Mucosa of stomach (tissue), 1 donor: ENCODE data around the gene TNFRSF21.
"Not testable (repeated sequence)": the region's sequence is repeated elsewhere in the genome, so short reads cannot be mapped to it uniquely, and the experiment has no call there.

Experiments
- H3K27me3 ChIP-seq: one replicate; pipeline ENCODE4 v1.7.0; 2013; ENCODE audit warnings: mild to moderate bottlenecking, low read length; ENCODE audit not compliant: control insufficient read depth, insufficient read depth
- H3K36me3 ChIP-seq: one replicate; pipeline ENCODE4 v1.7.0; 2013; ENCODE audit warnings: low read length; ENCODE audit not compliant: control insufficient read depth, insufficient read depth
- H3K4me1 ChIP-seq: one replicate; pipeline ENCODE4 v1.7.0; 2013; ENCODE audit warnings: mild to moderate bottlenecking, low read length; ENCODE audit not compliant: control insufficient read depth, insufficient read depth
- H3K4me3 ChIP-seq: one replicate; pipeline ENCODE4 v1.7.0; 2013; ENCODE audit warnings: low read length
- H3K9ac ChIP-seq: one replicate; pipeline ENCODE4 v1.7.0; 2013; ENCODE audit warnings: mild to moderate bottlenecking, low read length, moderate library complexity
- H3K9me3 ChIP-seq: one replicate; pipeline ENCODE4 v1.7.0; 2013; ENCODE audit warnings: mild to moderate bottlenecking, low read length, moderate library complexity; ENCODE audit not compliant: control insufficient read depth
- donor health status: Pancreatic carcinoma.

Gene TNFRSF21

DNA sequence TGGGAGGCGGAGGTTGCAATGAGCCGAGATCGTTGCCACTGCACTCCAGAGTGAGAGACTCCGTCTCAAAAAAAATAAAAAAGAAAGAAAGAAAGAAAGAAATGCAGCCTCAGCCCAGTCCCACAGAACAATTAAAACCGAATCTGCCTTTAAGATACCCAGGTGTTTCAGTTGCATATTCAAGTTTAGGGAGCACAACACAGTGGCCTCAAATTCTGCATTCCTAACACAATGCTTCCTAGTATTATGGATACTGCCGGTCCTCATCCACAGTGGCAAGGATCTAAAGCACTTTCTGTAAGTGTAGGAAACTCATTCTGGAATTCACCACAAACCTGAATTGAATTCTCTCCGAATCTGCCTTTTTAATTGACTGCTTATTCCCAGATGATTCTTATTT, 80.5 kb downstream of the TNFRSF21 start:
- no peaks in the 10 kb centered on the region for H3K36me3 ChIP-seq
- no peak overlapping the region for H3K4me3 ChIP-seq
- H3K9ac ChIP-seq = no peak overlapping the region
- no peaks in the 10 kb centered on the region for H3K27me3 ChIP-seq
- peaks cover 35% of the 10 kb centered on the region for H3K4me1 ChIP-seq
- H3K9me3 ChIP-seq = no peaks in the 10 kb centered on the region

DNA sequence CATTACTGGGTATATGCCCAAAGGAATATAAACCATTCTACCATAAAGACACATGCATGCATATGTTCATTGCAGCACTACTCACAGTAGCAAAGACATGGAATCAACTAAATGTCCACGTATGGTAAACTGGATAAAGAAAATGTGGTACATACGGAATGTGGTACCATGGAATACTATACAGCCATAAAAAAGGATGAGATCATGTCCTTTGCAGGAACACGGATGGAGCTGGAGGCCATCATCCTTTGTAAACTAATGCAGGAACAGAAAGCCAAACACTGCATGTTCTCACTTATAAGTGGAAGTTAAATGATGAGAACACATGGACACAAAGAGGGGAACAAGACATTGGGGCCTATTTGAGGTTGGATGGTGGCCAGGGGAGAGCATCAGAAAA, 81.6 kb downstream of the TNFRSF21 start:
- not testable (repeated sequence) for H3K36me3 ChIP-seq, H3K9ac ChIP-seq, H3K4me3 ChIP-seq, H3K9me3 ChIP-seq, H3K27me3 ChIP-seq
- peaks cover 28% of the 10 kb centered on the region for H3K4me1 ChIP-seq

DNA sequence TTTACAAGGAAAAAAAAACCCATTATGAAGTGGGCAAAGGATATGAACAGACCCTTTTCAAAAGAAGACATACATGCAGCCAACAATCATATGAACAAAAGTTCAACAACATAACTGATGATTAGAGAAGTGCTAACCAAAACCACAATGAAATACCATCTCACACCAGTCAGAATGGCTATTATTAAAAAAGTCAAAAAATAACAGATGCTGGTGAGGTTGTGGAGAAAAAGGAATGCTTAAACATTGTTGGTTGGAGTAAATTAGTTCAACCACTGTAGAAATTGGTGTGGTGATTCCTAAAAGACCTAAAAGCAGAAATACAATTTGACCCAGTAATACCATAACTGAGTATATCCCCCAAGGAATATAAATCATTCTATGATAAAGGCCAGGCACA, 86.5 kb downstream of the TNFRSF21 start:
- not testable (repeated sequence) for H3K4me1 ChIP-seq, H3K4me3 ChIP-seq, H3K9me3 ChIP-seq, H3K36me3 ChIP-seq, H3K27me3 ChIP-seq, H3K9ac ChIP-seq

DNA sequence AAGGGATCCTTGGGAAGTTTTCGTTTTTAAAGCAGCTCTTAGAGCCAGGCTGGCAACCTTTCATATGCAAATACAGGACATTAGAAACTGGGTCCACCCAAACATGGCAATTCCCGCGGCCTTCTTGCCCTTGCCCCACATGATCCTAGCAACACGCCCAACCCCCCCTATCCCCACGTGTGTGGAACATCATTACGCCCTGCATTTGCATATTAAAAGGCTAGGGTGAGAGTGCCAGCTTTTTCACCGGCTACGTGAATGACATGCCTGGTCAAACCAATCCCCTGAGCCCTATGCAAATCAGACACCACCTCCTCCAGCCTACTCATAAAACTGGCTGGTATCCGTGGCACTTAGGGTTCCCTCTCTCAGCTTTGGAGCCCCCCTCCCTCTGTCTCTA, 88.1 kb downstream of the TNFRSF21 start:
- H3K4me3 ChIP-seq = no peak overlapping the region

DNA sequence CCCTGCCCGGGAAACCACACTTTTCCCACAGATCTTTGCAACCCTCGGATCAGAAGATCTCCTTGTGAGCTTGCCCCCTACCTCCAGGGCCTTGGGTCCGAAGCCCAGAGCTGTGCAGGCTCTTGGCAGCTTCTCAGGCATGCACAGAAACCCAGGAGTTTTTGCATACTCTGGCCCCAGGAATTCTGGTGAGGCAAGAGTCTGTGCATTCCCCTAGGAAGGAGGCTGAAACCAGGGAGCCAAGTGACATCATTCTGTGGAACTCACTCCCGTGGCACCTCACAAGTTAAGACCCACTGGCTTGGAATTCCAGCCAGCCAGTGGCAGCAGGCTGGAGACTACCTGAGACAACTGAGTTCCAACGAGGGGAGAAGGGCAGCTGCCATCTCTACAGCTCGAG, 100.1 kb downstream of the TNFRSF21 start:
- H3K4me1 ChIP-seq = peaks cover 9% of the 10 kb centered on the region
- H3K27me3 ChIP-seq = no peaks in the 10 kb centered on the region
- no peak overlapping the region for H3K4me3 ChIP-seq
- H3K36me3 ChIP-seq = no peaks in the 10 kb centered on the region
- H3K9me3 ChIP-seq = no peaks in the 10 kb centered on the region
- no peak overlapping the region for H3K9ac ChIP-seq

More for the DNA sequence above, 88.1 kb downstream of the TNFRSF21 start:
- Histone ChIP-seq H3K4me1 (no peaks in the 10 kb centered on the region), H3K9ac (no peak overlapping the region), H3K36me3 (no peaks in the 10 kb centered on the region), H3K9me3 (no peaks in the 10 kb centered on the region), H3K27me3 (no peaks in the 10 kb centered on the region)

DNA sequence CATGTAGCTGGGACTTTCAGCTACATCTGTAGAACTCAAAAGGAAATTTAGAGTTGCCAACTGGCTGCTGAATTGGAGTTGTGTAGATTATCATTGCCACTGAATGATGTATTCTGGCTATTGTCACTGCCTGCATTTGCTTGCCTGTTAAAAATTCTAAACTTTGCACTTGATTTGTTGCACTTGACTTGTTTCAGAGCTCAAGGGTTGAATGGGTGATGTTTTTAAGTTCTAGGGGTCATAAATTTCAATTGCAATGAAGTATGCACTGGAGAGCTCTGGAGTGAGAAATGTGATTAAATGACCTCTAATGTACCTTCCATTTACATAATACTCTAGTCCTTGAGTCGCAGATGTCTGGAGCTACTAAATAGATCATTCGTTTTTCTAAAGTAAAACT, 102.4 kb downstream of the TNFRSF21 start:
- H3K36me3 ChIP-seq = no peaks in the 10 kb centered on the region
- H3K9ac ChIP-seq = no peak overlapping the region
- no peaks in the 10 kb centered on the region for H3K27me3 ChIP-seq
- H3K4me3 ChIP-seq = no peak overlapping the region
- H3K9me3 ChIP-seq = no peaks in the 10 kb centered on the region
- H3K4me1 ChIP-seq = peaks cover 22% of the 10 kb centered on the region

DNA sequence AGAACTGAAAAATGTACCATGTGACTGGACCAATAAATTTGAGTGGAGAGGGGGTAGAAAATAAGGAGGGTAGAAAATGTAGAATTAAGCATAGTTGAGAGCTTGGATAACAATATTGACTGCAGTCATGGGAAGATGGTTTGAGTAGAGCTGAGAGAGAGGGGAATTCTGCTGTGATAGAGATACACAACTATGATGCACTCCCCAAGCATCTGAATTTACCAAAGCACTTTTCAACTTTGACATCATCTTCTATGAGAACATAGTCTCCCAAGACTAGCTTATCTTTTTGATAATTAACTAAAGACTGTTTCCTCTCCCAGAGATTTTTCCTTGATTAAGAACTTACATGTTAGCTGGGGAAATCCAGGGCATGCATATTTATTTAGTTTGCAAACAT, 103.1 kb downstream of the TNFRSF21 start:
- Histone ChIP-seq H3K4me1 (peaks cover 22% of the 10 kb centered on the region), H3K9ac (no peak overlapping the region), H3K4me3 (no peak overlapping the region), H3K36me3 (no peaks in the 10 kb centered on the region), H3K27me3 (no peaks in the 10 kb centered on the region), H3K9me3 (no peaks in the 10 kb centered on the region)

DNA sequence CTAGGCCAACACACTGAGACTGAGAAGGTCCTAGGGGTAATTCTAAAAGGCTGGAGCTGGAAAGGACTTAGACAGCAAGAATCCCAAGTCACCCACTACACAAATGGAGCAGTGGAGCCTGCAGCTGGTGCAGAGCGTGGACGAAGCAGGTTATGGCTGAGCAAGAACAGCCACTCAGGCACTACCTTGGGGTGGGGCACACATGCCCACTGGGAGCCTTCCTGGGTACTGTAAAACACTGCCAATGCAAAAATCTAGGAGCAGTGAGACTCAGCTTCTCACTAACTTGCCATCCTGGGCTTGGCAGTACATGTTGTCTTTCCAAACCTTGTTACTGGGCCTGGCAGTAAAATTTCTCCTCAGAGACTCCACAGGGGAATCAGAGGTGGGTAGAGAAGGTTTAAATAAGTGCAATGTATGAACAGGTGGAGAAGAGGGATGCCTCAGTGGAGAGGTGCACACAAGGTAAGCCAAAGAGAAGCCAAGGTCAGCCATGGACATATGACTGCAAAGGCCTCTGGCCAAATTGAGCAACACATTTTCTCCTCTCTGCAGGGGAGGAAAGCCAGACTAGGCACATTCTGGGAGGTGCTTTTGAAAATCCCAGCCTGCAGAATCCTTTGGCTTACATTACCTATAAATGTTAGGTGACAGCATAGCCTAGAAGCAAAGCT, 105.6 kb downstream of the TNFRSF21 start:
- H3K27me3 ChIP-seq = no peaks in the 10 kb centered on the region
- H3K9me3 ChIP-seq = no peaks in the 10 kb centered on the region
- no peak overlapping the region for H3K4me3 ChIP-seq
- H3K9ac ChIP-seq = no peak overlapping the region
- no peaks in the 10 kb centered on the region for H3K36me3 ChIP-seq
- H3K4me1 ChIP-seq = peaks cover 22% of the 10 kb centered on the region

DNA sequence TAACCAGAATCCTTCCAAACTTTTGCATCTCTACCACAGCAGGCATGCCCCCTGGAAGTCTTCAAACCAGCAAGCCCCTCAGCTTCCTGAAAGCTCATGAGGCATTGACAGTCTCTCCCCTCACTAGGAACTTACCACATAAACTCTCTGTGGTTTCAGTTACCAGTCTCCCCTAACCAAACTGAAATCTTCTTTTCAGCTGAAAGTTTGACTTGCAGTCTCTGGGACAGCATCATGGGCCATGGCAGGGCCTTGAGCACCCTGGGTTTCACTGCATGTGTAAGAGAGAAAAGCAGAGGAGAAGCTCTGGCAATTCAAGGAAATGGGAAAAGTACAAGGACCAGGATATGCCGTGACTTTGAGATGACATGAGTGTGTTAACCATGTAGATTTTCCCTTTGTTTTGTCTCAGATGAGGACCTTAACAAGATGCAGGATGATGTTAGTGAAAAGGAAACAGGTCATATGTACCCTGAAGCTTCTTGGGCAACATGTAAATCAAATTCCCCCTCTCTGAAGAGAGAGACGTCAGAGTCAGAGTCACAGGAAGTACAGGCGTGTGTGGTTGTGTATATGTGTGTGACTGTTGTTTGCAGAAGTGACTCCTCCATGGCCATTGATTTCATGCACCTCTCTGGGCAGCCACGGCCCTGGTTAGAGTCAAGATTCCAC, 106.3 kb downstream of the TNFRSF21 start:
- Histone ChIP-seq H3K36me3 (no peaks in the 10 kb centered on the region), H3K27me3 (no peaks in the 10 kb centered on the region), H3K9me3 (no peaks in the 10 kb centered on the region), H3K4me1 (peaks cover 24% of the 10 kb centered on the region), H3K9ac (no peak overlapping the region), H3K4me3 (no peak overlapping the region)

DNA sequence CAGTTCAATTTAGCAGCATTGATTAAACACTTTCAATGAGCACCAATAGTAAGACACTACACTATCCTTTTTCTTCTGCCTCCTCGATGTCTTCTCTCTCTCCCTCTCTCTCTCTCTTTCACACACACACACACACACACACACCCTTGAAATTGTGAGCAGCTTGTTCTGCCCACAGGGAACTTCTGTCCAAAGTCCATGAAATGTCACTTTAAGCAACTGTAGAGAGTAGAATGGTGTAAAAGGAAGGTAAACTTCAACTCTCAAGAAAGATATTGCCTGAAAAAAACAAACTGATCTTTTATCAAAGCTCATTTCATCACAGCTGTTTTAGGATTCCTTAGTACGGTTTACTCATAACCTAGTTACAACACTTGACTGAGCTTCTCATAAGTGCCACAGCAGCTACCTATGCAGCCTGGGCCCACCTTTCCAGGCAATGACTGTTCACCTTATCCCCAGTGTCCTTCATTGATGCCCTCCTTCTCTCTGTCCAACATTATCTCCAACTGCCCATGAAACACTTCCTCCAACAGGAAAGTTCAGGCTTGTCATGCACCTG, 107.0 kb downstream of the TNFRSF21 start:
- H3K4me3 ChIP-seq = no peak overlapping the region
- H3K9me3 ChIP-seq = no peaks in the 10 kb centered on the region

DNA sequence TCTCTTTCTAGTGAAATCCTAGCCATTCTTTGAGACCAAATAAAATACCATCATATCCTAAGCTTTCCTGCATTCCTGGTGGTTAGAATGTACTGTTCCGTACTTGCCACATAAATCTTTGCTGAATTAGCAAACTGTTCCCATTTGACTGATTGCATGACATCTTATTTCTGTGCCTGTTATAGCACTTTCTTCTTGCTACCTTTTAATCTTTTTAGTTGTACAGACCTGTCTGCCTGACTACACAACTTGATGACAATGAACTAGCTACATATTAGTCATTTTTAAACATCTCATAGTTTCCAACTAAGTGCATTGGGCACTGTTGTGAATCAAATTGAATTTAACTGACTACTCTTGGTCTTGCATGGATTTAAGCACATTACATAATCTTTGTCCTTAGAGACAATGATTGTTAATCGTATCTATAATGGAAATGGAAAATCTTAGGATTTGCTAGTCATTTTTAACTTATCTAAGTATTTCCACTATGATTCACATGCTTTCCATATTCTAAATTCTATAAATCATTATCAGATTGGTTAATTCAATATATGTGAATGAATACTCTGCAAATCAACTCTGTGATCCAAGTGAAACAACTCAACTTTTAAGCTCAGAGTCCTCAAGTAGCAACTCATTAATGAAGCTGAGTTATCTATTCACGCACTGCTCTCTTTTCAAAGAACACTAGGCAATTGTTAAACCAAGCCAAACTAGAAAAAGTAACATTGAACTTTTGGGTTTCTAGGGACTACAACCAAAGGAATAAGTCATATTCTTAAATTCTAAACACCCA, 109.0 kb downstream of the TNFRSF21 start:
- Histone ChIP-seq H3K36me3 (no peaks in the 10 kb centered on the region), H3K9me3 (no peaks in the 10 kb centered on the region), H3K4me3 (no peak overlapping the region), H3K4me1 (peaks cover 21% of the 10 kb centered on the region), H3K27me3 (no peaks in the 10 kb centered on the region), H3K9ac (no peak overlapping the region)

More for the DNA sequence above, 107.0 kb downstream of the TNFRSF21 start:
- H3K9ac ChIP-seq = no peak overlapping the region
- peaks cover 21% of the 10 kb centered on the region for H3K4me1 ChIP-seq
- H3K27me3 ChIP-seq = no peaks in the 10 kb centered on the region
- H3K36me3 ChIP-seq = no peaks in the 10 kb centered on the region
